CD14-positive monocyte (primary cell): ENCODE measurements around the gene PTPRN2. TPM values are rescaled to one million over a fixed set of nuclear protein-coding genes. Genes with fewer than 3 reads are reported as not detected.

Source experiments
- DNase-seq, 3 donors: peaks; one replicate each; pipeline ENCODE4 v3.0.0-alpha.2; 2011 to 2022
- H2AFZ ChIP-seq: 2 replicates; pipeline ENCODE4 v1.6.0; 2012; ENCODE audit warnings: mild to moderate bottlenecking, low read depth, low read length, inconsistent platforms; ENCODE audit not compliant: insufficient read depth, poor library complexity, severe bottlenecking
- H3K27ac ChIP-seq, 2 donors: 1 replicate in 1 of 2; 2 replicates in 1 of 2; pipeline ENCODE4 v1.5.1; 2012 to 2013; ENCODE audit warnings: low read length in 2 of 2, control low read depth in 1 of 2, inconsistent platforms in 1 of 2, low read depth in 1 of 2, mild to moderate bottlenecking in 1 of 2
- H3K27me3 ChIP-seq, 2 donors: one replicate each; pipeline versions ENCODE4 v1.6.0 to v1.6.1; 2011 to 2013; ENCODE audit warnings: low read length in 2 of 2; ENCODE audit not compliant: control insufficient read depth in 2 of 2, insufficient read depth in 2 of 2
- H3K36me3 ChIP-seq, 2 donors: replicated peaks in 1 of 2; 1 replicate in 1 of 2; 2 replicates in 1 of 2; pipeline versions ENCODE4 v1.5.1 to v1.6.1; 2012 to 2013; ENCODE audit warnings: low read length in 2 of 2, control low read depth in 1 of 2, inconsistent platforms in 1 of 2, mild to moderate bottlenecking in 1 of 2; ENCODE audit not compliant: insufficient read depth in 2 of 2, control insufficient read depth in 1 of 2
- H3K4me1 ChIP-seq, 2 donors: 1 replicate in 1 of 2; 2 replicates in 1 of 2; pipeline versions ENCODE4 v1.5.1 to v1.6.1; 2012 to 2013; ENCODE audit warnings: low read length in 2 of 2, control low read depth in 1 of 2, inconsistent platforms in 1 of 2, mild to moderate bottlenecking in 1 of 2, moderate library complexity in 1 of 2; ENCODE audit not compliant: insufficient read depth in 2 of 2, control insufficient read depth in 1 of 2
- H3K4me2 ChIP-seq: replicated peaks from 2 replicates; pipeline ENCODE3; 2012; ENCODE audit warnings: low read length, moderate library complexity, mild to moderate bottlenecking; ENCODE audit not compliant: poor library complexity, severe bottlenecking; ENCODE audit errors: extremely low read depth
- H3K4me3 ChIP-seq, 3 experiments: fragments of 200-600 bp in 1 of 3; sonication (generic) in 1 of 3; replicated peaks in 1 of 3; 1 replicate in 2 of 3; 2 replicates in 1 of 3; pipeline ENCODE4 v1.5.1; 2011 to 2013; ENCODE audit warnings: low read length in 3 of 3, mild to moderate bottlenecking in 3 of 3, control low read depth in 2 of 3, low read depth in 2 of 3, inconsistent platforms in 1 of 3, moderate library complexity in 1 of 3
- H3K79me2 ChIP-seq: 2 replicates; pipeline ENCODE4 v1.6.0; 2012; ENCODE audit warnings: mild to moderate bottlenecking, control low read depth, inconsistent platforms, low read length, moderate library complexity; ENCODE audit not compliant: insufficient read depth
- H3K9ac ChIP-seq: 2 replicates; pipeline ENCODE4 v1.6.0; 2017; ENCODE audit warnings: low read length, mild to moderate bottlenecking; ENCODE audit not compliant: insufficient read depth, poor library complexity, severe bottlenecking
- H3K9me3 ChIP-seq, 2 donors: replicated peaks in 1 of 2; 1 replicate in 1 of 2; 2 replicates in 1 of 2; pipeline versions ENCODE4 v1.5.1 to v1.6.1; 2012 to 2013; ENCODE audit warnings: low read length in 2 of 2, control low read depth in 1 of 2; ENCODE audit not compliant: control insufficient read depth in 1 of 2, insufficient read depth in 1 of 2
- H4K20me1 ChIP-seq: 2 replicates; pipeline ENCODE4 v1.6.0; 2012; ENCODE audit warnings: mild to moderate bottlenecking, low read length, control low read depth, moderate library complexity; ENCODE audit not compliant: insufficient read depth
- H3K27ac Mint-ChIP-seq, 7 donors: one replicate each; pipeline ENCODE4 v1.8.0; 2020; ENCODE audit warnings: mild to moderate bottlenecking in 7 of 7, mixed read lengths in 7 of 7, moderate library complexity in 6 of 7, inconsistent platforms in 2 of 7
- H3K27me3 Mint-ChIP-seq, 3 donors: one replicate each; pipeline ENCODE4 v1.8.0; 2021 to 2022; ENCODE audit warnings: low read depth in 3 of 3, mild to moderate bottlenecking in 3 of 3, mixed read lengths in 3 of 3, moderate library complexity in 3 of 3, inconsistent platforms in 1 of 3
- H3K36me3 Mint-ChIP-seq, 2 donors: one replicate each; pipeline ENCODE4 v1.8.0; 2020; ENCODE audit warnings: mixed read lengths in 2 of 2, inconsistent platforms in 1 of 2, mild to moderate bottlenecking in 1 of 2
- H3K4me1 Mint-ChIP-seq: one replicate; pipeline ENCODE4 v1.8.0; 2020; ENCODE audit warnings: mild to moderate bottlenecking, mixed read lengths
- H3K4me3 Mint-ChIP-seq, 2 donors: one replicate each; pipeline ENCODE4 v1.8.0; 2020; ENCODE audit warnings: mild to moderate bottlenecking in 2 of 2, mixed read lengths in 2 of 2, moderate library complexity in 1 of 2
- H3K9me3 Mint-ChIP-seq, 7 donors: one replicate each; pipeline ENCODE4 v1.8.0; 2020 to 2022; ENCODE audit warnings: mixed read lengths in 7 of 7, mild to moderate bottlenecking in 6 of 7, moderate library complexity in 6 of 7, inconsistent platforms in 2 of 7
- WGBS: methylation state at CpG from one replicate; pipeline ENCODE4 v1.1.5; 2013; ENCODE audit warnings: missing lambda C conversion rate; ENCODE audit not compliant: insufficient coverage; 5-methylcytosine and 5-hydroxymethylcytosine counted together
- intact Hi-C, 2 donors: fragments of 100-400 bp; cut with micrococcal nuclease; formaldehyde crosslinking; loops; one replicate each; pipeline versions ENCODE4 v1.15.0 to v1.15.1; 2023
- polyA plus RNA-seq, 3 donors: library from polyadenylated mRNA; depleted of rRNA in 1 of 3; unstranded in 2 of 3; stranded (reverse) in 1 of 3; fragments of 300-500 nt in 2 of 3; fragments of >200 nt in 1 of 3; fragmentation: Illumina TruSeq in 2 of 3; gene quantifications; 1 replicate in 2 of 3; 2 replicates in 1 of 3; pipeline ENCODE4 v1.2.3, GENCODE V29; 2012 to 2021
- TF ChIP-seq, protein P1 (sequence below): fragments of 200-600 bp; IDR thresholded peaks from one replicate; pipeline ENCODE4 v1.8.0; 2022; ENCODE audit warnings: antibody characterized with exemption, mild to moderate bottlenecking

Gene PTPRN2
- polyA plus RNA-seq, 3 donors, result 0.25 to 1.4 (median 0.97) TPM

DNA sequence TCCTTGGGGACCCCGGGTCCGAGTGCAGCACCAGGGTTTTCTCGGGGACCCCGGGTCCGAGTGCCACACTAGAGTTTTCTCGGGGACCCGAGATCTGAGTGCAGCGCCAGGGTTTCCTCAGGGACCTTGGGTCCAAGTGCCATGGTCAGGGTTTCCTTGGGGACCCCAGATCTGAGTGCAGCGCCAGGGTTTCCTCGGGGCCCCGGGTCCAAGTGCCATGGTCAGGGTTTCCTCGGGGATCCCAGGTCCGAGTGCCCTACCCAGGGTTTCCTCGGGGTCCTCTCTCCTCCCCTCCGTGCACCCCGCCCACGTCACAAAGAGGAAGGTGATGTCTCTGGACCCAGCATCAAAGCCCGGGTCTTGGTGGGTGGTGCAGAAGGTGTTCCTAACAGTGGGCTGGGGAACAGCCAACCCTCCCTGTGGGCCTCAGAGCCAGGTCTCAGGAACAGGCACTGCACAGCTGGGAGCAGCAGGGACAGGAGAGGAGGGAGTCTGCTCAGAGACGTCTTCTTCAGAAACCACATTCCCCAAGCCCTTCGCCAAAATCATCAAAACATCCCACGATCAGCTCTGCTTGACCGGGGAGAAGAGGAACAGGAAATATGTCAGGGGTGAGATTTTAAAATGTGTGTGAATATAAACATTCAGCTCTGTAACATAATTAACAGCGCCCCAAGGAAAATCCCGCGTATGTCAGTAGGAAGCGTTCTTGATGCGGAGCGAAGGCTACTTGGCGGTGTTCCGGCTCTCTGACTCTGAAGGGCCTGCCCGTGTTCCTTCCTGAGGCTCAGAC is 710.1 kb downstream of the PTPRN2 start:
- no peak overlapping the region for H3K4me3 Mint-ChIP-seq
- H3K9me3 Mint-ChIP-seq, result peaks cover 0 to 13% (median 2%) of the 10 kb centered on the region in 7 donors
- Histone ChIP-seq H3K9ac (no peak overlapping the region), H3K4me2 (no peak overlapping the region), H3K27me3 (no peaks in the 10 kb centered on the region), H3K4me1 (peaks cover 11 to 13% of the 10 kb centered on the region in 2 donors), H2AFZ (no peak overlapping the region), H3K36me3 (no peaks in the 10 kb centered on the region), H4K20me1 (no peaks in the 10 kb centered on the region), H3K9me3 (peaks cover 6 to 7% of the 10 kb centered on the region in 2 donors), H3K4me3 (no peak overlapping the region), H3K27ac (no peak overlapping the region), H3K79me2 (no peaks in the 10 kb centered on the region)
- 82% methylated on average over 17 of the region's 31 CpGs for WGBS
- TF ChIP-seq, protein P1, sequence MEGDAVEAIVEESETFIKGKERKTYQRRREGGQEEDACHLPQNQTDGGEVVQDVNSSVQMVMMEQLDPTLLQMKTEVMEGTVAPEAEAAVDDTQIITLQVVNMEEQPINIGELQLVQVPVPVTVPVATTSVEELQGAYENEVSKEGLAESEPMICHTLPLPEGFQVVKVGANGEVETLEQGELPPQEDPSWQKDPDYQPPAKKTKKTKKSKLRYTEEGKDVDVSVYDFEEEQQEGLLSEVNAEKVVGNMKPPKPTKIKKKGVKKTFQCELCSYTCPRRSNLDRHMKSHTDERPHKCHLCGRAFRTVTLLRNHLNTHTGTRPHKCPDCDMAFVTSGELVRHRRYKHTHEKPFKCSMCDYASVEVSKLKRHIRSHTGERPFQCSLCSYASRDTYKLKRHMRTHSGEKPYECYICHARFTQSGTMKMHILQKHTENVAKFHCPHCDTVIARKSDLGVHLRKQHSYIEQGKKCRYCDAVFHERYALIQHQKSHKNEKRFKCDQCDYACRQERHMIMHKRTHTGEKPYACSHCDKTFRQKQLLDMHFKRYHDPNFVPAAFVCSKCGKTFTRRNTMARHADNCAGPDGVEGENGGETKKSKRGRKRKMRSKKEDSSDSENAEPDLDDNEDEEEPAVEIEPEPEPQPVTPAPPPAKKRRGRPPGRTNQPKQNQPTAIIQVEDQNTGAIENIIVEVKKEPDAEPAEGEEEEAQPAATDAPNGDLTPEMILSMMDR, result no peak
- H3K4me1 Mint-ChIP-seq, result peaks cover 16% of the 10 kb centered on the region
- intact Hi-C loops, result loop anchor here (5.0 to 10.0 kb wide), 3 partner anchors 53 to 445 kb away; no protein-coding TSS in a partner anchor
- H3K36me3 Mint-ChIP-seq, result no peaks in the 10 kb centered on the region
- peaks cover 7 to 15% (median 10%) of the 10 kb centered on the region in 3 donors for H3K27me3 Mint-ChIP-seq
- no peak overlapping the region for H3K27ac Mint-ChIP-seq
- no peak for DNase-seq

DNA sequence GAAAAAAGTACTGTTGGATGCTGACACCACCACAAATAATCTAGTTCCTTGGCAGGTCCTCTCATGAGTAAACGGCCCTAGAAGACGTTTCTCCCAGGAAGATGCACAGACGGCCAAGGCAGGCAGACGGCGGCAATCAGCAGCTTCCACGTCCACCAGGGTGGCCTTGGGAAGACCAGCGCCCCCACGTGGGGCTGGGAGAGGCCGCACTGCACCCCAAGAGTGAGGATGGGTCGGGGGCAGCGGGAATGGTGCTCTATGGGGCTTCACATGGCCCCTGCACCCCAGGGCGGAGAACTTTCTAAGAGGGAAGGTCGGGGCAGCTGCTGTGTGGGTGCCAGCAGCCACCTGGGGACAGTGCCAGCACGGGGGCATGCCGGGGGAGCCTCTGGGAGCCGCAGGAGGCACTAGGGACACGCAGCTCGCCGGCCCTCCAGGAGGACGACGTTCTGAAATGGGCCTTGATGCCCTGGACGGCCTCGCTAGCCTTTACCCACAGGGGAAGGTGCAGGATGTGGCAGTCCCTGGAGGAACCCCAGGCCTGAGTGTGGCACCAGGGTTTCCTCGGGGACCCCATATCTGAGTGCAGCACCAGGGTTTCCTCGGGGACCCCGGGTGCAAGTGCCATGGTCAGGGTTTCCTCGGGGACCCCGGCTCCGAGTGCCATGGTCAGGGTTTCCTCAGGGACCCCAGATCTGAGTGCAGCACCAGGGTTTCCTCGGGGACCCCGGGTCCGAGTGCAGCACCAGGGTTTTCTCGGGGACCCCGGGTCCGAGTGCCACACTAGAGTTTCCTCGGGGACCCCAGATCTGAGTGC is 710.9 kb downstream of the PTPRN2 start:
- Histone ChIP-seq H3K4me3 (no peak overlapping the region), H3K27me3 (no peaks in the 10 kb centered on the region), H3K79me2 (no peaks in the 10 kb centered on the region), H3K9ac (no peak overlapping the region), H2AFZ (no peak overlapping the region), H3K4me1 (peaks cover 11 to 13% of the 10 kb centered on the region in 2 donors), H3K27ac (no peak overlapping the region), H3K9me3 (peaks cover 0 to 5% of the 10 kb centered on the region in 2 donors), H4K20me1 (no peaks in the 10 kb centered on the region), H3K36me3 (no peaks in the 10 kb centered on the region), H3K4me2 (no peak overlapping the region)
- Mint-ChIP-seq H3K27me3 (peaks cover 8 to 18% (median 10%) of the 10 kb centered on the region in 3 donors), H3K27ac (no peak overlapping the region), H3K9me3 (peaks cover 0 to 13% (median 2%) of the 10 kb centered on the region in 7 donors), H3K4me1 (peaks cover 18% of the 10 kb centered on the region), H3K4me3 (no peak overlapping the region), H3K36me3 (no peaks in the 10 kb centered on the region)
- WGBS, result 84% methylated on average over 36 of the region's 36 CpGs
- no peak for DNase-seq
- intact Hi-C loops, result loop anchor here (5.0 to 10.0 kb wide), 3 partner anchors 52 to 444 kb away; no protein-coding TSS in a partner anchor
- TF ChIP-seq, protein P1, result no peak
